ENCODE data around the gene SAG.

Gene SAG

DNA sequence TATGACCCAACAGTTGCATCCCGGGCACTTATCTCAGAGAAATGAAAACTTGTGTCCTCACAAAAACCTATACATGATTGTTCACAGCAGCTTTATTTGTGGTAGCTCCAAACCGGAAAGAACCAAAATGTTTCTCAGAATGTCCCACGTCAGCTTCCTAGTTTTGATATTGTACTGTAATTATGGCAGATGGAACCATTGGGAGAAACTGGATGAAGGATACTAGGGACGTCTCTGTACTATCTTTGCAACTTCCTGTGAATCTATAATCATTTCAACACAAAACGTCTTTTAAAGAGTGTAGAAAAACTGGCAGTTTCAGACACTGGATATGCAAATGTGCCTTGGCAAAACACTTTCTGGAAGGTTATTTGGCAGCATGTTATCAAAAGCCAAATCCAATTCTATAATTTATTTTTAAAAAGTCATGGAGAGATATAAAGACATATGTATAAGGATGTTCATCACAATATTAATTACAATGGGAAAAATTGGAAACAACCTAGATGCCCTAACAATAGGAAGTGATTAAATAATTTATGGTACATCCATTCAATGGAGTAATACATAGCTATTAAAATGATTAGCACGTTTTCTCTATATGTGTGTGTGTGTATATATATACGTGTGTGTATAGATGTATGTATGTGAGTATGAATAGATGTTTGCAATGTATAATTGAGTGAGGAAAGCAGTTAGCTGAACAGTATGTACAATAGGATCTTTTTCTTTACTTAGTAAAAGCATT is 9.8 kb downstream of the SAG start:
- ChIA-PET POLR2A (no interaction called here), CTCF (no interaction called here)
- no peak for DNase-seq (ENCODE audit: extremely low spot score)
- TF ChIP-seq L3MBTL2 (conservative IDR thresholded peaks at IDR 0.05), result no peak
- no peak for TF ChIP-seq ZNF384 (IDR thresholded peaks at IDR 0.05)
- no peak for TF ChIP-seq SP1 (IDR thresholded peaks at IDR 0.05)

DNA sequence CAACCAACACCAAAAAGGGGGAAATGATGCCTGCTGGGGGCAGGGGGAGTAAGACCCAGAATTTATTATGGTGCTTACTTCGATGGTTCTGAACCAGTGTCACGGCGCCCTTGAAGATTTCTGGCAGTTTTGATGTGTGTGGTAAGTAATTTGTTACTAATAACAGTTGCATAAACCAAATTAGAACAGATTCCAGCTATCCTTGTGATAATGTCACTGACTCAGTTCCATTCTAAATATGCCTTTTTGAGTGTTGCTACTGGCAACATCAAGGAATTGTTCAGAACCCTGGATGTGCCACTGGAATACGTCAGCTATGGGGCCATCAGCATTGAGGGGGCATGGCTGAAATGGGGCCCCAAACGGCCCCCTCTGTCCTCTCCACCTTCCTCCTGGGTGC is 11.6 kb downstream of the SAG start:
- POLR2A ChIA-PET, result no interaction called here
- CTCF ChIA-PET, result no interaction called here
- TF ChIP-seq FOXA1 (IDR thresholded peaks at IDR 0.05) (no peak), TARDBP (IDR thresholded peaks at IDR 0.05) (no peak), SUZ12 (IDR thresholded peaks at IDR 0.05) (no peak), ELF4 (IDR thresholded peaks at IDR 0.05) (no peak)
- DNase-seq (ENCODE audit: extremely low spot score), result no peak

DNA sequence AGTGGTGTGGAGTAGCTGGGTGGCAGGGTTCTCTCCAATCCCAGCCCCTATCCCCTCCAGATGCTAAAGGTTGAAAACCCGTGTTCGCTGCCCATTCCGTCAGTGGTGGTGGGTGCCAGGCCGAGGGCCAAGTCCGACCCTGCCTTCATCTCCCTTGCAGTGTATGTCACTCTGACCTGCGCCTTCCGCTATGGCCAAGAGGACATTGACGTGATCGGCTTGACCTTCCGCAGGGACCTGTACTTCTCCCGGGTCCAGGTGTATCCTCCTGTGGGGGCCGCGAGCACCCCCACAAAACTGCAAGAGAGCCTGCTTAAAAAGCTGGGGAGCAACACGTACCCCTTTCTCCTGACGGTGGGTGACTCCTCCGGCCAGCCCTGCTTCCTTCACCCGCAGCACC is 12.9 kb downstream of the SAG start:
- ChIA-PET CTCF (no interaction called here), POLR2A (no interaction called here)
- no peak for DNase-seq (ENCODE audit: extremely low spot score)
- TF ChIP-seq LEF1 (IDR thresholded peaks at IDR 0.05; ENCODE audit: borderline replicate concordance) (no peak), ELF4 (IDR thresholded peaks at IDR 0.05) (no peak), NFRKB (IDR thresholded peaks at IDR 0.05) (no peak), SUZ12 (IDR thresholded peaks at IDR 0.05) (no peak), BHLHE40 (IDR thresholded peaks at IDR 0.05; ENCODE audit: borderline replicate concordance) (no peak), ZNF384 (IDR thresholded peaks at IDR 0.05) (no peak)

DNA sequence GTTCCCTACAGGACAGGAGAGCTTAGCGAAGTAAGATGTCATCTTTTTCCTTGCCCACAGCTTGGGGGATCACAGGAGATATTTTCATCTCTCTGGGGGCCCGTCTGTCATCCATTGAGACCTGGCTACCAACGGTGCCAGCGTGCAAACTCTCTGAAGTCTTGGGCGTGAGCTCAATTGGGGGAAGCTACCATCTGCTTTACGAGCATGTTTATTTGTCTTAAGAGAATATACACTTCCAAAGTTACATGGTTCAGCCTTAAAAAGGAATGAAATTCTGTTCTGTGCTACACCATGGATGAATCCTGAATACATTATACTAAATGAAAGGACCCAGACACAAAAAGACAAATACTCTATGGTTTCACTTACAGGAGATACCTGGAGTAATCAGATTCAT is 13.6 kb downstream of the SAG start:
- CTCF ChIA-PET, result no interaction called here
- no peak for DNase-seq (ENCODE audit: extremely low spot score)
- TF ChIP-seq FOXK2 (IDR thresholded peaks at IDR 0.05) (no peak), ARNT (IDR thresholded peaks at IDR 0.05) (no peak), BHLHE40 (IDR thresholded peaks at IDR 0.05; ENCODE audit: borderline replicate concordance) (no peak), SP1 (IDR thresholded peaks at IDR 0.05) (no peak), NFRKB (IDR thresholded peaks at IDR 0.05) (no peak), ZNF384 (IDR thresholded peaks at IDR 0.05) (no peak), HDGF (IDR thresholded peaks at IDR 0.05; ENCODE audit: borderline replicate concordance) (no peak), SUZ12 (IDR thresholded peaks at IDR 0.05) (no peak), LEF1 (IDR thresholded peaks at IDR 0.05; ENCODE audit: borderline replicate concordance) (no peak), ELF4 (IDR thresholded peaks at IDR 0.05) (no peak), CTBP1 (IDR thresholded peaks at IDR 0.05; ENCODE audit: borderline replicate concordance) (no peak), FOXA1 (IDR thresholded peaks at IDR 0.05) (no peak), FOXM1 (IDR thresholded peaks at IDR 0.05; ENCODE audit: borderline replicate concordance) (no peak), TARDBP (IDR thresholded peaks at IDR 0.05) (no peak), L3MBTL2 (conservative IDR thresholded peaks at IDR 0.05) (no peak)
- TF ChIP-seq, protein P1, sequence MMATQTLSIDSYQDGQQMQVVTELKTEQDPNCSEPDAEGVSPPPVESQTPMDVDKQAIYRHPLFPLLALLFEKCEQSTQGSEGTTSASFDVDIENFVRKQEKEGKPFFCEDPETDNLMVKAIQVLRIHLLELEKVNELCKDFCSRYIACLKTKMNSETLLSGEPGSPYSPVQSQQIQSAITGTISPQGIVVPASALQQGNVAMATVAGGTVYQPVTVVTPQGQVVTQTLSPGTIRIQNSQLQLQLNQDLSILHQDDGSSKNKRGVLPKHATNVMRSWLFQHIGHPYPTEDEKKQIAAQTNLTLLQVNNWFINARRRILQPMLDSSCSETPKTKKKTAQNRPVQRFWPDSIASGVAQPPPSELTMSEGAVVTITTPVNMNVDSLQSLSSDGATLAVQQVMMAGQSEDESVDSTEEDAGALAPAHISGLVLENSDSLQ (IDR thresholded peaks at IDR 0.05), result no peak
- POLR2A ChIA-PET, result no interaction called here

DNA sequence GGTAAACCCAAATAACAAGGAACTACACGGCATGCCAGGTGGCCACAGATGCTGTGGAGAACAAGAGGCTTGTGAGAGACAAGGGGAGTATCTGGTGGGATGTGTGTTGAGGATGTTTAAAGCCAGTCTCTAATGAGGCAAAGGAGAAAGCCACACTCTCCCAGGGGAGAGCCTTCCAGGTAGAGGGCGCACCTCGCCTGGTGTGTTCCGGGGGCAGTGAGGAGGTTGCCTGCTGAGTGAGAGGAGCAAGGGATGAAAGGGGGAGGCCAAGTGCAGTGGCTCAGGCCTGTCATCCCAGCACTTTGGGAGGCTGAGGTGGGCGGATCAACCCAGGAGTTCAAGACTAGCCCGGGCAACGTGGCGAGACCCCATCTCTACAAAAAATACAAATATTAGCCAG is 16.2 kb downstream of the SAG start:
- TF ChIP-seq SP1 (IDR thresholded peaks at IDR 0.05), result no peak
- TF ChIP-seq, protein P1 (IDR thresholded peaks at IDR 0.05), result no peak
- TF ChIP-seq ARNT (IDR thresholded peaks at IDR 0.05), result no peak
- TF ChIP-seq NFRKB (IDR thresholded peaks at IDR 0.05), result no peak
- no peak for TF ChIP-seq FOXA1 (IDR thresholded peaks at IDR 0.05)
- no peak for TF ChIP-seq CTBP1 (IDR thresholded peaks at IDR 0.05; ENCODE audit: borderline replicate concordance)
- TF ChIP-seq LEF1 (IDR thresholded peaks at IDR 0.05; ENCODE audit: borderline replicate concordance), result no peak
- TF ChIP-seq ELF4 (IDR thresholded peaks at IDR 0.05), result no peak
- no peak for TF ChIP-seq TARDBP (IDR thresholded peaks at IDR 0.05)
- TF ChIP-seq SUZ12 (IDR thresholded peaks at IDR 0.05), result no peak
- no peak for TF ChIP-seq HDGF (IDR thresholded peaks at IDR 0.05; ENCODE audit: borderline replicate concordance)
- TF ChIP-seq BHLHE40 (IDR thresholded peaks at IDR 0.05; ENCODE audit: borderline replicate concordance), result no peak
- TF ChIP-seq ZNF384 (IDR thresholded peaks at IDR 0.05), result no peak
- TF ChIP-seq L3MBTL2 (conservative IDR thresholded peaks at IDR 0.05), result no peak
- no peak for TF ChIP-seq FOXK2 (IDR thresholded peaks at IDR 0.05)
- no peak for TF ChIP-seq FOXM1 (IDR thresholded peaks at IDR 0.05; ENCODE audit: borderline replicate concordance)
- no peak for DNase-seq (ENCODE audit: extremely low spot score)
- CTCF ChIA-PET, result no interaction called here
- POLR2A ChIA-PET, result no interaction called here

DNA sequence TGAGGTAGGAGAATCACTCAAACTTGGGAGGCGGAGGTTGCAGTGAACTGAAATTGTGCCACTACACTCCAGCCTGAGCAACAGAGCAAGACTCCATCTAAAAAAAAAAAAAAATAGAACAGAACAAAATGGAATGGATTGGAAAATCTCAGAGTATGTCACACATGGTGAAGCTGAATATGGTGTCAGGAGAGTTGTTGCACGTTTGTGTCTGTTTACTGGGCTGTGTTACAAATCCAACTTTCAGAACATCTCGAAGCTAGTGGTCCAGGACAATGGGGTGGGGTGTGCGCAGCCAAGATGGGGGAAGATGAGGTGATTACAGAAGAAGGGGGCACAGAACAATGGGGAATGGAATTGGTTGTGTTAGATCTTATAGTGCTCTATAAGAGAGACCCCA is 17.6 kb downstream of the SAG start:
- ChIA-PET POLR2A (no interaction called here), CTCF (no interaction called here)
- no peak for TF ChIP-seq BHLHE40 (IDR thresholded peaks at IDR 0.05; ENCODE audit: borderline replicate concordance)
- no peak for TF ChIP-seq SUZ12 (IDR thresholded peaks at IDR 0.05)
- TF ChIP-seq HDGF (IDR thresholded peaks at IDR 0.05; ENCODE audit: borderline replicate concordance), result no peak
- no peak for TF ChIP-seq LEF1 (IDR thresholded peaks at IDR 0.05; ENCODE audit: borderline replicate concordance)
- no peak for TF ChIP-seq FOXK2 (IDR thresholded peaks at IDR 0.05)
- no peak for TF ChIP-seq ZNF384 (IDR thresholded peaks at IDR 0.05)
- no peak for TF ChIP-seq FOXA1 (IDR thresholded peaks at IDR 0.05)
- no peak for TF ChIP-seq L3MBTL2 (conservative IDR thresholded peaks at IDR 0.05)
- no peak for TF ChIP-seq SP1 (IDR thresholded peaks at IDR 0.05)
- no peak for TF ChIP-seq NFRKB (IDR thresholded peaks at IDR 0.05)
- TF ChIP-seq TARDBP (IDR thresholded peaks at IDR 0.05), result no peak
- no peak for TF ChIP-seq CTBP1 (IDR thresholded peaks at IDR 0.05; ENCODE audit: borderline replicate concordance)
- TF ChIP-seq, protein P1 (IDR thresholded peaks at IDR 0.05), result no peak
- no peak for TF ChIP-seq ARNT (IDR thresholded peaks at IDR 0.05)
- TF ChIP-seq FOXM1 (IDR thresholded peaks at IDR 0.05; ENCODE audit: borderline replicate concordance), result no peak
- no peak for TF ChIP-seq ELF4 (IDR thresholded peaks at IDR 0.05)
- no peak for DNase-seq (ENCODE audit: extremely low spot score)
